HepG2 (cell line): ENCODE results near the gene IQCK. TPM values are rescaled to one million over a fixed set of nuclear protein-coding genes. Genes with fewer than 3 reads are reported as not detected.

Experiments
- ATAC-seq: fragments of 200-7000 bp; cut with Tn5 transposase; 3 replicates; pipeline ENCODE4 v1.9.1; 2020; ENCODE audit warnings: mild to moderate bottlenecking, moderate library complexity
- BruUV-seq: library from RNA; stranded (reverse); fragments of 400-500 nt; replicated peaks from 2 replicates; lab custom pipeline; 2021; lab: Mats Ljungman, UMichigan
- CTCF ChIA-PET: fragments of 300-600 bp; formaldehyde crosslinking; extraction: SDS; loops from one replicate; lab custom pipeline; 2021; ENCODE audit warnings: low total read pairs, inconsistent platforms, low intra/inter-chr PET ratio; lab: Yijun Ruan, JAX
- POLR2A ChIA-PET: fragments of 350-600 bp; sonication (Branson Sonifier 250); formaldehyde crosslinking; loops from one replicate; lab custom pipeline; 2020; ENCODE audit warnings: antibody characterized with exemption, inconsistent platforms; lab: Yijun Ruan, JAX
- DNase-seq: peaks from one replicate; pipeline ENCODE4 v3.0.0-alpha.2; 2015; ENCODE audit warnings: low spot score
- FAIRE-seq: peaks from 3 replicates; lab custom pipeline; 2011; peaks lifted over from hg19 to GRCh38; lab: Jason Lieb, UNC
- H2AFZ ChIP-seq: one replicate; pipeline ENCODE4 v1.6.1; 2011; ENCODE audit warnings: low read length, inconsistent platforms
- H3K27ac ChIP-seq: fragments of 300-600 bp; 3 replicates; pipeline ENCODE4 v1.8.0; 2011; ENCODE audit warnings: mixed run types, mild to moderate bottlenecking, mixed read lengths, low read length, inconsistent platforms; ENCODE audit not compliant: insufficient read depth; ENCODE audit errors: extremely low read length
- H3K27me3 ChIP-seq, 2 experiments: fragments of 200-600 bp in 1 of 2; 2 replicates in 1 of 2; 3 replicates in 1 of 2; pipeline versions ENCODE4 v1.6.0 to v1.8.0; 2011; ENCODE audit warnings: low read length in 2 of 2, mild to moderate bottlenecking in 2 of 2, moderate library complexity in 2 of 2, inconsistent platforms in 1 of 2; ENCODE audit not compliant: insufficient read depth in 2 of 2, control insufficient read depth in 1 of 2
- H3K36me3 ChIP-seq, 2 experiments: fragments of 200-600 bp in 1 of 2; replicated peaks in 1 of 2; 2 replicates in 1 of 2; 3 replicates in 1 of 2; pipeline versions ENCODE4 v1.5.1 to v1.8.0; 2011; ENCODE audit warnings: low read length in 2 of 2, inconsistent platforms in 1 of 2; ENCODE audit not compliant: insufficient read depth in 2 of 2, control insufficient read depth in 1 of 2
- H3K4me1 ChIP-seq: 2 replicates; pipeline ENCODE4 v1.5.1; 2012; ENCODE audit warnings: low read length, inconsistent platforms; ENCODE audit not compliant: insufficient read depth
- H3K4me2 ChIP-seq: 2 replicates; pipeline ENCODE4 v1.6.0; 2011; ENCODE audit warnings: low read depth, low read length, inconsistent platforms
- H3K4me3 ChIP-seq, 3 experiments: fragments of 200-600 bp in 1 of 3; sonication (generic), shearing (Covaris generic) in 1 of 3; replicated peaks in 1 of 3; 2 replicates each; pipeline ENCODE4 v1.5.1; 2011 to 2016; ENCODE audit warnings: low read length in 3 of 3, inconsistent platforms in 2 of 3, low read depth in 2 of 3, mild to moderate bottlenecking in 2 of 3, control low read depth in 1 of 3, mixed read lengths in 1 of 3; ENCODE audit not compliant: insufficient read depth in 1 of 3
- H3K79me2 ChIP-seq: one replicate; pipeline ENCODE4 v1.6.1; 2011; ENCODE audit warnings: low read length, inconsistent platforms; ENCODE audit not compliant: insufficient read depth
- H3K9ac ChIP-seq: 2 replicates; pipeline ENCODE4 v1.6.0; 2011; ENCODE audit warnings: mild to moderate bottlenecking, low read depth, low read length, inconsistent platforms; ENCODE audit not compliant: insufficient read depth
- H3K9me3 ChIP-seq: 2 replicates; pipeline ENCODE4 v1.5.1; 2012; ENCODE audit warnings: mild to moderate bottlenecking, low read length
- H4K20me1 ChIP-seq: 2 replicates; pipeline ENCODE4 v1.6.0; 2011; ENCODE audit warnings: inconsistent platforms, mild to moderate bottlenecking, low read length, moderate library complexity; ENCODE audit not compliant: insufficient read depth
- ELF1 ChIP-seq: sonication (generic); formaldehyde crosslinking; IDR thresholded peaks from 2 replicates; pipeline ENCODE4 v1.4.0; 2020; ENCODE audit warnings: missing genetic modification reagents
- FOXP1 ChIP-seq, 2 experiments: fragments of 450-650 bp in 1 of 2; IDR thresholded peaks; 2 replicates each; pipeline ENCODE4 v1.6.1; 2017 to 2018; ENCODE audit warnings: antibody characterized with exemption in 1 of 2
- GZF1 ChIP-seq: sonication (generic); formaldehyde crosslinking; IDR thresholded peaks from 2 replicates; pipeline ENCODE4 v1.5.1; 2020; ENCODE audit warnings: mild to moderate bottlenecking, missing genetic modification reagents
- HMG20A ChIP-seq: IDR thresholded peaks from 2 replicates; pipeline ENCODE4 v1.6.1; 2016; ENCODE audit warnings: borderline replicate concordance
- HNRNPK ChIP-seq: fragments of 200-400 bp; formaldehyde crosslinking; IDR thresholded peaks from 2 replicates; pipeline ENCODE4 v1.6.1; 2018; ENCODE audit warnings: low read length, low read depth, moderate library complexity, mild to moderate bottlenecking; ENCODE audit not compliant: poor library complexity, severe bottlenecking
- PRPF4 ChIP-seq: fragments of 200-400 bp; formaldehyde crosslinking; IDR thresholded peaks from 2 replicates; pipeline ENCODE4 v1.6.1; 2016; ENCODE audit warnings: low read length, low read depth; ENCODE audit not compliant: poor library complexity, severe bottlenecking
- ZFAT ChIP-seq: sonication (generic); formaldehyde crosslinking; conservative IDR thresholded peaks from 2 replicates; pipeline ENCODE4 v1.8.1; 2023; ENCODE audit warnings: missing genetic modification reagents, inconsistent platforms
- ZMAT5 ChIP-seq: sonication (generic); formaldehyde crosslinking; IDR thresholded peaks from 2 replicates; pipeline ENCODE4 v1.5.0; 2020; ENCODE audit warnings: mild to moderate bottlenecking, low read depth, missing genetic modification reagents, borderline replicate concordance
- ZNF513 ChIP-seq: sonication (generic); formaldehyde crosslinking; conservative IDR thresholded peaks from 2 replicates; pipeline ENCODE4 v1.5.0; 2020; ENCODE audit warnings: missing genetic modification reagents
- ZNF552 ChIP-seq: sonication (generic); formaldehyde crosslinking; IDR thresholded peaks from 2 replicates; pipeline ENCODE4 v1.9.0; 2022; ENCODE audit warnings: missing genetic modification reagents, mild to moderate bottlenecking, borderline replicate concordance
- ZSCAN12 ChIP-seq: sonication (generic); formaldehyde crosslinking; IDR thresholded peaks from 2 replicates; pipeline ENCODE4 v1.9.0; 2021; ENCODE audit warnings: mild to moderate bottlenecking, missing genetic modification reagents
- WGBS: methylation state at CpG from one replicate; pipeline ENCODE4 v1.1.6; 2017; ENCODE audit warnings: low lambda C conversion rate; 5-methylcytosine and 5-hydroxymethylcytosine counted together
- in situ Hi-C: cut with HindIII; loops from 2 replicates; pipeline ENCODE4 v1.10.0; 2017; ENCODE audit warnings: low pct_unique_long_range_greater_than_20kb; ENCODE audit not compliant: extremely low pct_ligation_motif_present
- intact Hi-C: fragments of 100-400 bp; cut with micrococcal nuclease; formaldehyde crosslinking; loops from one replicate; pipeline ENCODE4 v1.10.0; 2022; ENCODE audit not compliant: unreplicated experiment
- polyA plus RNA-seq, 8 experiments: library from polyadenylated mRNA; depleted of rRNA in 3 of 8; stranded (reverse) in 7 of 8; unstranded in 1 of 8; fragments of >200 nt; fragmentation: Illumina TruSeq in 4 of 8; extraction: Trizol in 4 of 8; gene quantifications; 2 replicates each; pipeline versions ENCODE4 v1.2.1 to v1.2.3, GENCODE V29; 2011 to 2016; ENCODE audit warnings: low read depth in 4 of 8, missing spikeins in 1 of 8, mixed read lengths in 1 of 8; ENCODE audit not compliant: insufficient read depth in 1 of 8
- total RNA-seq, 5 experiments: library from RNA; depleted of rRNA; stranded (reverse); fragments of >200 nt; fragmentation: Illumina TruSeq; extraction: Trizol; gene quantifications; 2 replicates each; pipeline ENCODE4 v1.2.3, GENCODE V29; 2016; ENCODE audit warnings: low read depth in 1 of 5
- TF ChIP-seq, protein P1 (sequence below): fragments of 450-650 bp; IDR thresholded peaks from 2 replicates; pipeline ENCODE4 v1.6.1; 2016
- TF ChIP-seq, protein P2 (sequence below): sonication (generic); formaldehyde crosslinking; IDR thresholded peaks from 2 replicates; pipeline ENCODE4 v1.4.0; 2020; ENCODE audit warnings: missing genetic modification reagents; ENCODE audit errors: not compliant biosample characterization

IQCK gene
- total and polyA plus RNA-seq, 2 of the 13 experiments (the other 11 are each of a cell fraction or from before 2014, with no cell fraction given) = 5.1 to 7.3 TPM

DNA sequence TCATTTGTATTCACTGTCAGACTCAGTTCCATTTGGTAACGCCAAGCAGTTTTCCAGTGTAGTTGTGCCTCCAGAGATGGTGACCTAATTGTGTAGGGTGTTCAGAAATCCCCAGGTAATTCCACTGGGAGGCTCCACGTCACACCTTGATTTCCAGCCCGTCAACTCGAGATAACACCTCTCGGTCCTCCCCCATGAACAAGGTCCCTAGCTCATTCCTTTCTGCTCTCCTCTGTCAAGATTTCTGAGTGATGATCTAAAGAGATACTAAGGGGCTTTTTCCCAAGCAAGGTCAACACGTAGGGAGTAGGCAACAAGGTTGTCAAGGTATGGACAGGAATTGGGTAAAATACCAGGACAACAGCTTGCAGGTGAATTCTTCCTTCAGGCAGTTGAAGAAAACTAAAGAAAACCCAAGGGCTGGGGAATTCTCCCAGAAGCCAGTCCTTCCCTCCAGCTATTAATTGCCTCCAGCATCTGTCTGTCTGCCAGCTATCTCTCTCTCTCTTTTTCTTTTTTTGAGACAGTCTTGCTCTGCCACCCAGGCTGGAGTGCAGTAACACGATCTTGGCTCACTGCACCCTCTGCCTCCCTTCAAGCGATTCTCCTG lies 135.2 kb downstream of the IQCK start:
- Histone ChIP-seq H3K4me3 (no peak overlapping the region), H3K79me2 (no peaks in the 10 kb centered on the region), H3K9ac (no peak overlapping the region), H4K20me1 (no peaks in the 10 kb centered on the region), H3K36me3 (no peaks in the 10 kb centered on the region), H3K4me1 (no peaks in the 10 kb centered on the region), H3K4me2 (no peak overlapping the region), H3K9me3 (no peaks in the 10 kb centered on the region), H2AFZ (no peak overlapping the region), H3K27me3 (no peaks in the 10 kb centered on the region), H3K27ac (no peak overlapping the region)
- in situ Hi-C loops = no loop called here
- ATAC-seq (no peak), FAIRE-seq (no peak), DNase-seq (no peak)
- CTCF ChIA-PET = no interaction called here
- intact Hi-C loops = no loop called here
- TF ChIP-seq HMG20A (CRISPR knock-in tag) (no peak), ZMAT5 (CRISPR knock-in tag) (no peak), FOXP1 (IDR thresholded peaks at IDR 0.05) (no peak), FOXP1 (CRISPR knock-in tag; IDR thresholded peaks at IDR 0.05) (no peak), ZSCAN12 (no peak), HNRNPK (no peak), ELF1 (CRISPR knock-in tag) (no peak), PRPF4 (no peak), ZFAT (no peak), ZNF552 (CRISPR knock-in tag) (no peak), ZNF513 (CRISPR knock-in tag) (no peak), GZF1 (CRISPR knock-in tag) (no peak)
- TF ChIP-seq, protein P1, sequence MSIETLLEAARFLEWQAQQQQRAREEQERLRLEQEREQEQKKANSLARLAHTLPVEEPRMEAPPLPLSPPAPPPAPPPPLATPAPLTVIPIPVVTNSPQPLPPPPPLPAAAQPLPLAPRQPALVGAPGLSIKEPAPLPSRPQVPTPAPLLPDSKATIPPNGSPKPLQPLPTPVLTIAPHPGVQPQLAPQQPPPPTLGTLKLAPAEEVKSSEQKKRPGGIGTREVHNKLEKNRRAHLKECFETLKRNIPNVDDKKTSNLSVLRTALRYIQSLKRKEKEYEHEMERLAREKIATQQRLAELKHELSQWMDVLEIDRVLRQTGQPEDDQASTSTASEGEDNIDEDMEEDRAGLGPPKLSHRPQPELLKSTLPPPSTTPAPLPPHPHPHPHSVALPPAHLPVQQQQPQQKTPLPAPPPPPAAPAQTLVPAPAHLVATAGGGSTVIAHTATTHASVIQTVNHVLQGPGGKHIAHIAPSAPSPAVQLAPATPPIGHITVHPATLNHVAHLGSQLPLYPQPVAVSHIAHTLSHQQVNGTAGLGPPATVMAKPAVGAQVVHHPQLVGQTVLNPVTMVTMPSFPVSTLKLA = no peak
- TF ChIP-seq, protein P2, sequence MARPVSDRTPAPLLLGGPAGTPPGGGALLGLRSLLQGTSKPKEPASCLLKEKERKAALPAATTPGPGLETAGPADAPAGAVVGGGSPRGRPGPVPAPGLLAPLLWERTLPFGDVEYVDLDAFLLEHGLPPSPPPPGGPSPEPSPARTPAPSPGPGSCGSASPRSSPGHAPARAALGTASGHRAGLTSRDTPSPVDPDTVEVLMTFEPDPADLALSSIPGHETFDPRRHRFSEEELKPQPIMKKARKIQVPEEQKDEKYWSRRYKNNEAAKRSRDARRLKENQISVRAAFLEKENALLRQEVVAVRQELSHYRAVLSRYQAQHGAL (CRISPR knock-in tag) = no peak
- POLR2A ChIA-PET = no interaction called here
- BruUV-seq = no TSS peak
- 71% methylated on average over 8 of the region's 8 CpGs for WGBS
